Tracheal epithelial cell (primary cell): ENCODE measurements around the gene TAF9. TPM values are rescaled to one million over a fixed set of nuclear protein-coding genes. Genes with fewer than 3 reads are reported as not detected.

Experiments used
- total RNA-seq: library from RNA; depleted of rRNA; stranded (reverse); fragments of >200 nt; gene quantifications from 2 replicates; pipeline ENCODE4 v1.2.1, GENCODE V29; 2014

Gene TAF9
- total RNA-seq: 60.5 and 74.7 TPM in 2 replicates

DNA sequence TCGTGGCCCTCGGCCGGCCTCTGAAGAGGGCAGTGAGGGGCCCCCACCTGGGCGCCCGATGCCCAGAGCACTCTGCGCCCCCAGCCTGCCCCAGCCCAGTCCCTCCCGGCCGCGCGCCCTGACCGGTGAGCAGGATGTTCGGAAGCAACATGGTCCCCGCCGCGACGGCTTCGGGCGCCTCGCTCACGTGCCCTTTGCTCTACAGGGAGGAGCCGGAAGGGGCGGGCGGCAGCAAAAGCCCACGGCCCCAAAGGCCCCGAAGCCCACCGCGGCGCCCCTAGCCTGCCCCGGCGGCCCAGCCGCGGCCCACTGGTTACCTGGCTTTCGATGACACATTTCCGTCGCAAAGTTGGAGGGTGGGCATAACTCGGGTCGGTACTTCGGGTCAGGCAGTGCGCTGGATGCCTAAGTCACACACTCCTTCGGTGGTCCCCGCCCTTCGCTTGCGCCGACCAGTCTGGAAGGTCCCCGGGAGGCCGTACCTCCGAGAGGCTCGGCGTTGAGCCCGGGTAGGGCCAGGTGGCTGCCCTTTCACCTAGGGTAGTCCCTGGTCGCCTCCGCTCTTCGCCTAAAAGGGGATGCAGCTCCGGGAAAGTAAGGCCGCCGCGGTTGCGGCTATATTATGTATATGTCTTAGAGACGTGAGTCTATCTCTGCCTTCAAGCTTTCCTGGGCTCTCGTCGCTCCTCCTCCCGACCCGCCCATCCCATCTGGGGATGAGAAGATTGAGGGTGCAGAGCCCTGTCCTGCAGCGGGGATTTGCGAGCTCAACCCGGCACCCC lies at the start of gene TAF9, which contains the start of the genes AK6 and RAD17:
TAF9 (minus strand) TSS at position 181 of the 782 bp plus-strand sequence. CDS start 3,783 bp downstream, outside the sequence.
AK6 (minus strand) TSS at position 181 of the 782 bp plus-strand sequence; CDS start at position 151, 30 bp downstream.
RAD17 (plus strand) TSS at position 479 of the 782 bp plus-strand sequence. CDS start 2,391 bp downstream, outside the sequence.

GRCh38 chr5:69414885-69415583 lies 45.7 kb upstream of the TAF9 start, which contains the start of gene MARVELD2:
Gene MARVELD2 (plus strand): TSS chr5:69415116. CDS start chr5:69419386, 4,270 bp downstream.

Other genes starting within 250 kb of the TAF9 start
- gene CCNB1, start 202.4 kb downstream of the TAF9 start, total RNA-seq: 8.5 and 34.5 TPM in 2 replicates
- gene CENPH, start 179.9 kb downstream of the TAF9 start, total RNA-seq: 7.2 and 9.6 TPM in 2 replicates
- 61.7 and 77.6 TPM in 2 replicates for gene CDK7, start 134.6 kb downstream of the TAF9 start, total RNA-seq
- 3.8 and 3.9 TPM in 2 replicates for gene CCDC125, start 36.7 kb downstream of the TAF9 start, total RNA-seq
- 26.0 and 30.3 TPM in 2 replicates for gene AK6, start within 50 bp of the TAF9 start, total RNA-seq
- 18.8 and 20.0 TPM in 2 replicates for gene RAD17, start 298 bp upstream of the TAF9 start, total RNA-seq
- 24.8 and 27.3 TPM in 2 replicates for gene MARVELD2, start 45.6 kb upstream of the TAF9 start, total RNA-seq
- gene OCLN, start 123.3 kb upstream of the TAF9 start, total RNA-seq: 38.6 and 104 TPM in 2 replicates
- gene GTF2H2C, start 190.7 kb upstream of the TAF9 start, total RNA-seq: 22.2 and 26.4 TPM in 2 replicates